A549 (cell line): ENCODE measurements around the gene KRT6B. TPM values are rescaled to one million over a fixed set of nuclear protein-coding genes. Genes with fewer than 3 reads are reported as not detected.

Source experiments
- ATAC-seq, 2 experiments: fragments of 200-7000 bp in 1 of 2; fragments of >200 bp in 1 of 2; cut with Nextera tagmentation in 1 of 2; cut with Tn5 transposase in 1 of 2; 3 replicates each; pipeline versions ENCODE4 v1.8.0 to v1.9.1; 2018 to 2020; ENCODE audit warnings: mild to moderate bottlenecking in 1 of 2, moderate library complexity in 1 of 2
- CTCF ChIA-PET: fragments of 300-600 bp; sonication (Branson Sonifier 250); formaldehyde crosslinking; extraction: SDS; loops from one replicate; lab custom pipeline; 2021; ENCODE audit warnings: antibody characterized with exemption, inconsistent platforms; lab: Yijun Ruan, JAX
- POLR2A ChIA-PET: fragments of 350-600 bp; formaldehyde crosslinking; extraction: SDS; loops from one replicate; lab custom pipeline; 2021; ENCODE audit warnings: antibody characterized with exemption, inconsistent platforms; lab: Yijun Ruan, JAX
- DNase-seq, 2 experiments: peaks; one replicate each; pipeline versions ENCODE4 v3.0.0 to v3.0.0-alpha.2; 2011 to 2016; ENCODE audit warnings: low read depth in 1 of 2, low spot score in 1 of 2
- FAIRE-seq: peaks from 2 replicates; lab custom pipeline; 2011; peaks lifted over from hg19 to GRCh38; lab: Jason Lieb, UNC
- H3K27ac ChIP-seq, 2 experiments: fragments of >200 bp; sonication (Bioruptor Twin); formaldehyde crosslinking; 3 replicates each; pipeline ENCODE4 v1.5.1; 2016 to 2017
- H3K4me1 ChIP-seq: fragments of >200 bp; sonication (Bioruptor Twin); formaldehyde crosslinking; 3 replicates; pipeline ENCODE4 v1.6.1; 2016
- H3K4me2 ChIP-seq: fragments of >200 bp; sonication (Bioruptor Twin); formaldehyde crosslinking; 3 replicates; pipeline ENCODE4 v1.6.1; 2016
- H3K4me3 ChIP-seq: fragments of >200 bp; sonication (Bioruptor Twin); formaldehyde crosslinking; 3 replicates; pipeline ENCODE4 v1.5.1; 2016
- H3K9me3 ChIP-seq: fragments of >200 bp; sonication (Bioruptor Twin); formaldehyde crosslinking; 3 replicates; pipeline ENCODE4 v1.6.1; 2016
- CEBPB ChIP-seq, 2 experiments: fragments of >200 bp in 1 of 2; sonication (Bioruptor Twin) in 1 of 2; formaldehyde crosslinking in 1 of 2; IDR thresholded peaks; 2 replicates each; pipeline ENCODE4 v1.6.1; 2012 to 2016
- CHD2 ChIP-seq: fragments of 150-350 bp; IDR thresholded peaks from 2 replicates; pipeline ENCODE4 v1.6.1; 2014; ENCODE audit warnings: low read length; ENCODE audit not compliant: partially characterized antibody
- CHD4 ChIP-seq: fragments of 200-600 bp; sonication (generic); IDR thresholded peaks from 2 replicates; pipeline ENCODE4 v1.6.1; 2016; ENCODE audit warnings: antibody characterized with exemption, mild to moderate bottlenecking, borderline replicate concordance
- EHF ChIP-seq: fragments of 250-450 bp; sonication (Bioruptor Pico); IDR thresholded peaks from 2 replicates; pipeline ENCODE4 v1.5.0; 2020; ENCODE audit warnings: mild to moderate bottlenecking
- FOXS1 ChIP-seq: fragments of 250-450 bp; sonication (Bioruptor Pico); IDR thresholded peaks from 2 replicates; pipeline ENCODE4 v1.5.0; 2020; ENCODE audit warnings: mild to moderate bottlenecking, moderate library complexity
- HMGXB4 ChIP-seq: fragments of 250-450 bp; sonication (Bioruptor Pico); IDR thresholded peaks from 2 replicates; pipeline ENCODE4 v1.5.0; 2021; ENCODE audit warnings: mild to moderate bottlenecking, moderate library complexity, borderline replicate concordance
- KDM1A ChIP-seq: fragments of 200-600 bp; sonication (generic); IDR thresholded peaks from 2 replicates; pipeline ENCODE4 v1.6.1; 2016; ENCODE audit warnings: low read depth, mild to moderate bottlenecking
- NFE2L2 ChIP-seq: fragments of 150-350 bp; conservative IDR thresholded peaks from 2 replicates; pipeline ENCODE4 v1.6.1; 2014; ENCODE audit warnings: low read length
- NPAS2 ChIP-seq: fragments of 250-450 bp; sonication (Bioruptor Pico); IDR thresholded peaks from 2 replicates; pipeline ENCODE4 v1.8.0; 2022; ENCODE audit warnings: mild to moderate bottlenecking, moderate library complexity, borderline replicate concordance
- PHF8 ChIP-seq: fragments of 200-600 bp; sonication (generic); IDR thresholded peaks from 2 replicates; pipeline ENCODE4 v1.6.1; 2016; ENCODE audit warnings: low read depth, mild to moderate bottlenecking, antibody characterized with exemption, moderate library complexity, borderline replicate concordance
- RFX5 ChIP-seq: fragments of 450-650 bp; IDR thresholded peaks from 2 replicates; pipeline ENCODE4 v1.7.1; 2014; ENCODE audit warnings: antibody characterized with exemption, mild to moderate bottlenecking, moderate library complexity
- RNF2 ChIP-seq: fragments of 200-600 bp; sonication (generic); IDR thresholded peaks from 2 replicates; pipeline ENCODE4 v1.6.1; 2016; ENCODE audit warnings: low read depth, mild to moderate bottlenecking, antibody characterized with exemption, moderate library complexity, borderline replicate concordance
- ZC3H11A ChIP-seq: fragments of 450-650 bp; IDR thresholded peaks from 2 replicates; pipeline ENCODE4 v1.6.1; 2014; ENCODE audit warnings: antibody characterized with exemption, mild to moderate bottlenecking
- ZFP36 ChIP-seq: fragments of 450-650 bp; IDR thresholded peaks from 2 replicates; pipeline ENCODE4 v1.6.1; 2014; ENCODE audit warnings: borderline replicate concordance; ENCODE audit not compliant: partially characterized antibody
- WGBS: methylation state at CpG from one replicate; pipeline ENCODE4 v1.1.6; 2017; ENCODE audit errors: missing lambda C conversion rate; 5-methylcytosine and 5-hydroxymethylcytosine counted together
- polyA plus RNA-seq, 4 experiments: library from polyadenylated mRNA; depleted of rRNA in 3 of 4; stranded (reverse); fragments of >200 nt; fragmentation: RNase III in 1 of 4; extraction: RNeasy Plus Mini Kit Qiagen cat#74134 plus additional on column Dnase treatment in 1 of 4; gene quantifications; 2 replicates in 3 of 4; 3 replicates in 1 of 4; pipeline ENCODE4 v1.2.3, GENCODE V29; 2011 to 2017
- TF ChIP-seq, protein P1 (sequence below): fragments of 150-350 bp; IDR thresholded peaks from 2 replicates; pipeline ENCODE4 v1.6.1; 2014; ENCODE audit warnings: low read depth, mild to moderate bottlenecking, low read length

KRT6B gene
- polyA plus RNA-seq, 2 of the 4 experiments (the other 2 are of a cell fraction) = not detected

DNA sequence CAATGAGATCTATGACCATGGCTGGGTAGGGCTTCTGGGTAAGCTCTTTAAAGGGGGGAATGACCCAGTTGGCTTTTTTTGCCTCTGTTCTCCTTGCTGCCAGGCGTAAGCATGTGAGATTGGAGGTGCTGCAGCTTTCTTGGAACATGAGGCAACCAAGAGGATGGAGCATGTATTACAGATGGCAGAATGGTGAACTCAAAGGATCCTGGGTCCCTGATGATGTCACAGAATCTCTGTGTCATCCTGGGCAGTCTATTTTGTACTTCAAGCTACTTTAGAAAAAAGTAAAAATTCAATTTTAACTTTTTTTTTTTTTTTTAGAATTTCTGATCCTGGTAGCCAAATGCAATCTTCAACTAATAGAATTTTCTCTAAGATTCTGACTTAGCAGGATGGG lies 53.8 kb downstream of the KRT6B start:
- CTCF ChIA-PET = interaction anchor here (0.5 to 46.1 kb wide), 6 partner anchors 21 to 475 kb away, joined by 3 to 1221 read pairs (median 4); no protein-coding TSS in a partner anchor

GRCh38 chr12:52396656-52397055 lies 55.3 kb downstream of the KRT6B start:
- DNase-seq (no peak), ATAC-seq (no peak), FAIRE-seq (no peak)
- H3K27ac ChIP-seq = peak overlapping the region in 1 of 2 experiments; percentile 20; a peak in 1 of 6 replicates
- H3K4me2 ChIP-seq = no peak overlapping the region
- H3K4me1 ChIP-seq = peaks cover 11% of the 10 kb centered on the region
- TF ChIP-seq HMGXB4 (CRISPR knock-in tag) = no peak
- POLR2A ChIA-PET = no interaction called here
- H3K9me3 ChIP-seq = no peaks in the 10 kb centered on the region
- CTCF ChIA-PET = interaction anchor here (1.0 to 46.1 kb wide), 11 partner anchors 9 to 477 kb away, joined by 3 to 1221 read pairs (median 8); no protein-coding TSS in a partner anchor
- H3K4me3 ChIP-seq = no peak overlapping the region
- 74% methylated on average over 8 of the region's 8 CpGs for WGBS

More for the DNA sequence above, 53.8 kb downstream of the KRT6B start:
- Histone ChIP-seq H3K4me1 (peaks cover 6% of the 10 kb centered on the region; the same call in 1 of the 3 replicates), H3K4me2 (no peak overlapping the region), H3K4me3 (no peak overlapping the region), H3K27ac (no peak overlapping the region), H3K9me3 (no peaks in the 10 kb centered on the region)
- whole genome bisulfite sequencing = 84% methylated on average over 1 of the region's 1 CpG
- FAIRE-seq (no peak), ATAC-seq (peak in 1 of 2 experiments; percentile 40; a peak in 1 of 6 replicates), DNase-seq (peak in 1 of 2 experiments; percentile 35)
- TF ChIP-seq CHD4 (no peak), CEBPB (IDR thresholded peaks at IDR 0.05) (no peak), KDM1A (no peak), FOXS1 (no peak), HMGXB4 (CRISPR knock-in tag) (no peak), NPAS2 (CRISPR knock-in tag) (no peak), RFX5 (no peak), RNF2 (no peak), NFE2L2 (no peak), ZC3H11A (no peak), EHF (CRISPR knock-in tag) (no peak), CHD2 (no peak), PHF8 (no peak), ZFP36 (no peak)
- TF ChIP-seq, protein P1, sequence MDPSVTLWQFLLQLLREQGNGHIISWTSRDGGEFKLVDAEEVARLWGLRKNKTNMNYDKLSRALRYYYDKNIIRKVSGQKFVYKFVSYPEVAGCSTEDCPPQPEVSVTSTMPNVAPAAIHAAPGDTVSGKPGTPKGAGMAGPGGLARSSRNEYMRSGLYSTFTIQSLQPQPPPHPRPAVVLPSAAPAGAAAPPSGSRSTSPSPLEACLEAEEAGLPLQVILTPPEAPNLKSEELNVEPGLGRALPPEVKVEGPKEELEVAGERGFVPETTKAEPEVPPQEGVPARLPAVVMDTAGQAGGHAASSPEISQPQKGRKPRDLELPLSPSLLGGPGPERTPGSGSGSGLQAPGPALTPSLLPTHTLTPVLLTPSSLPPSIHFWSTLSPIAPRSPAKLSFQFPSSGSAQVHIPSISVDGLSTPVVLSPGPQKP = no peak
- POLR2A ChIA-PET = no interaction called here

Other genes with a start within 250 kb of the KRT6B start
- gene KRT7, start 218.9 kb downstream of the KRT6B start, polyA plus RNA-seq (2011; rRNA removed) = 2,033 and 2,623 TPM in 2 replicates
- 3,055 to 3,652 TPM (median 3,189 TPM) in 3 replicates for gene KRT7, start 218.9 kb downstream of the KRT6B start, polyA plus RNA-seq (2017; fragmentation: RNase III; extraction: RNeasy Plus Mini Kit Qiagen cat#74134 plus additional on column Dnase treatment)
- gene KRT86, start 177.5 kb downstream of the KRT6B start, polyA plus RNA-seq (2011; rRNA removed) = 23.5 and 43.0 TPM in 2 replicates
- 331 to 441 TPM (median 378 TPM) in 3 replicates for gene KRT86, start 177.5 kb downstream of the KRT6B start, polyA plus RNA-seq (2017; fragmentation: RNase III; extraction: RNeasy Plus Mini Kit Qiagen cat#74134 plus additional on column Dnase treatment)
- 1,799 and 1,935 TPM in 2 replicates for gene KRT81, start 160.6 kb downstream of the KRT6B start, polyA plus RNA-seq (2011; rRNA removed)
- gene KRT81, start 160.6 kb downstream of the KRT6B start, polyA plus RNA-seq (2017; fragmentation: RNase III; extraction: RNeasy Plus Mini Kit Qiagen cat#74134 plus additional on column Dnase treatment) = 3,419 to 3,643 TPM (median 3,445 TPM) in 3 replicates
- 11.6 and 20.4 TPM in 2 replicates for gene KRT83, start 130.7 kb downstream of the KRT6B start, polyA plus RNA-seq (2011; rRNA removed)
- 43.3 to 52.1 TPM (median 44.8 TPM) in 3 replicates for gene KRT83, start 130.7 kb downstream of the KRT6B start, polyA plus RNA-seq (2017; fragmentation: RNase III; extraction: RNeasy Plus Mini Kit Qiagen cat#74134 plus additional on column Dnase treatment)
- gene KRT85, start 84.7 kb downstream of the KRT6B start, polyA plus RNA-seq (2011; rRNA removed) = 0.07 TPM in 1 of 2 replicates, not detected in the other
- 2.9 to 4.8 TPM (median 3.7 TPM) in 3 replicates for gene KRT85, start 84.7 kb downstream of the KRT6B start, polyA plus RNA-seq (2017; fragmentation: RNase III; extraction: RNeasy Plus Mini Kit Qiagen cat#74134 plus additional on column Dnase treatment)
- gene KRT84, start 66.5 kb downstream of the KRT6B start, polyA plus RNA-seq (2011; rRNA removed) = not detected in 2 replicates
- gene KRT84, start 66.5 kb downstream of the KRT6B start, polyA plus RNA-seq (2017; fragmentation: RNase III; extraction: RNeasy Plus Mini Kit Qiagen cat#74134 plus additional on column Dnase treatment) = not detected in 3 replicates
- not detected in 2 replicates for gene KRT82, start 45.8 kb downstream of the KRT6B start, polyA plus RNA-seq (2011; rRNA removed)
- not detected in 3 replicates for gene KRT82, start 45.8 kb downstream of the KRT6B start, polyA plus RNA-seq (2017; fragmentation: RNase III; extraction: RNeasy Plus Mini Kit Qiagen cat#74134 plus additional on column Dnase treatment)
- not detected in 2 replicates for gene KRT75, start 17.8 kb downstream of the KRT6B start, polyA plus RNA-seq (2011; rRNA removed)
- gene KRT75, start 17.8 kb downstream of the KRT6B start, polyA plus RNA-seq (2017; fragmentation: RNase III; extraction: RNeasy Plus Mini Kit Qiagen cat#74134 plus additional on column Dnase treatment) = not detected in 3 replicates
- not detected in 2 replicates for gene KRT6C, start 21.7 kb upstream of the KRT6B start, polyA plus RNA-seq (2011; rRNA removed)
- gene KRT6C, start 21.7 kb upstream of the KRT6B start, polyA plus RNA-seq (2017; fragmentation: RNase III; extraction: RNeasy Plus Mini Kit Qiagen cat#74134 plus additional on column Dnase treatment) = not detected in 3 replicates
- gene KRT6A, start 41.1 kb upstream of the KRT6B start, polyA plus RNA-seq (2011; rRNA removed) = 0.04 and 0.09 TPM in 2 replicates
- gene KRT6A, start 41.1 kb upstream of the KRT6B start, polyA plus RNA-seq (2017; fragmentation: RNase III; extraction: RNeasy Plus Mini Kit Qiagen cat#74134 plus additional on column Dnase treatment) = 0.07 to 0.14 TPM (median 0.11 TPM) in 3 replicates
- gene KRT5, start 68.2 kb upstream of the KRT6B start, polyA plus RNA-seq (2011; rRNA removed) = 0.06 TPM in 1 of 2 replicates, not detected in the other
- 0.08 to 0.25 TPM in 2 of 3 replicates, not detected in the other for gene KRT5, start 68.2 kb upstream of the KRT6B start, polyA plus RNA-seq (2017; fragmentation: RNase III; extraction: RNeasy Plus Mini Kit Qiagen cat#74134 plus additional on column Dnase treatment)
- not detected in 2 replicates for gene KRT71, start 101.0 kb upstream of the KRT6B start, polyA plus RNA-seq (2011; rRNA removed)
- gene KRT71, start 101.0 kb upstream of the KRT6B start, polyA plus RNA-seq (2017; fragmentation: RNase III; extraction: RNeasy Plus Mini Kit Qiagen cat#74134 plus additional on column Dnase treatment) = not detected in 3 replicates
- not detected in 2 replicates for gene KRT74, start 121.7 kb upstream of the KRT6B start, polyA plus RNA-seq (2011; rRNA removed)
- gene KRT74, start 121.7 kb upstream of the KRT6B start, polyA plus RNA-seq (2017; fragmentation: RNase III; extraction: RNeasy Plus Mini Kit Qiagen cat#74134 plus additional on column Dnase treatment) = not detected in 3 replicates
- gene KRT72, start 149.3 kb upstream of the KRT6B start, polyA plus RNA-seq (2011; rRNA removed) = not detected in 2 replicates
- not detected in 3 replicates for gene KRT72, start 149.3 kb upstream of the KRT6B start, polyA plus RNA-seq (2017; fragmentation: RNase III; extraction: RNeasy Plus Mini Kit Qiagen cat#74134 plus additional on column Dnase treatment)
- gene KRT73, start 166.4 kb upstream of the KRT6B start, polyA plus RNA-seq (2011; rRNA removed) = not detected in 2 replicates
- not detected in 3 replicates for gene KRT73, start 166.4 kb upstream of the KRT6B start, polyA plus RNA-seq (2017; fragmentation: RNase III; extraction: RNeasy Plus Mini Kit Qiagen cat#74134 plus additional on column Dnase treatment)
- gene KRT2, start 200.1 kb upstream of the KRT6B start, polyA plus RNA-seq (2011; rRNA removed) = 0.09 TPM in 1 of 2 replicates, not detected in the other
- 0.08 TPM in 1 of 3 replicates, not detected in the others for gene KRT2, start 200.1 kb upstream of the KRT6B start, polyA plus RNA-seq (2017; fragmentation: RNase III; extraction: RNeasy Plus Mini Kit Qiagen cat#74134 plus additional on column Dnase treatment)
- gene KRT1, start 228.3 kb upstream of the KRT6B start, polyA plus RNA-seq (2011; rRNA removed) = not detected in 2 replicates
- not detected in 3 replicates for gene KRT1, start 228.3 kb upstream of the KRT6B start, polyA plus RNA-seq (2017; fragmentation: RNase III; extraction: RNeasy Plus Mini Kit Qiagen cat#74134 plus additional on column Dnase treatment)